Right lobe of liver (tissue), 6 donors: ENCODE measurements around the gene ADORA1. TPM values are rescaled to one million over a fixed set of nuclear protein-coding genes. Genes with fewer than 3 reads are reported as not detected.

Experiments
- ATAC-seq, 4 donors: fragments of 200-7000 bp; cut with Tn5 transposase; one replicate each; pipeline ENCODE4 v1.9.1; 2020; ENCODE audit warnings: mild to moderate bottlenecking in 4 of 4, moderate library complexity in 4 of 4
- DNase-seq, 3 donors: peaks; one replicate each; pipeline ENCODE4 v3.0.0-alpha.2; 2020
- H3K27ac ChIP-seq, 3 donors: fragments of 200-600 bp; one replicate each; pipeline ENCODE4 v1.8.0; 2022
- H3K27me3 ChIP-seq, 2 donors: fragments of 200-600 bp; one replicate each; pipeline ENCODE4 v1.8.0; 2022
- H3K36me3 ChIP-seq, 4 donors: fragments of 200-600 bp; sonication (generic) in 1 of 4; one replicate each; pipeline versions ENCODE4 v1.5.1 to v1.8.0; 2017 to 2022; ENCODE audit warnings: control low read depth in 1 of 4
- H3K4me1 ChIP-seq, 4 donors: fragments of 200-600 bp; sonication (generic) in 1 of 4; one replicate each; pipeline versions ENCODE4 v1.5.1 to v1.8.0; 2017 to 2022; ENCODE audit warnings: control low read depth in 1 of 4
- H3K4me3 ChIP-seq, 3 donors: fragments of 200-600 bp; one replicate each; pipeline ENCODE4 v1.8.0; 2022
- H3K9me3 ChIP-seq, 4 donors: fragments of 200-600 bp; sonication (generic) in 1 of 4; one replicate each; pipeline versions ENCODE4 v1.5.1 to v1.8.0; 2017 to 2022; ENCODE audit warnings: control low read depth in 1 of 4
- POLR2A ChIP-seq: fragments of 450-650 bp; IDR thresholded peaks from one replicate; pipeline ENCODE4 v1.6.1; 2017; ENCODE audit warnings: antibody characterized with exemption, mild to moderate bottlenecking
- WGBS: methylation state at CpG from one replicate; pipeline ENCODE4 v1.1.6; 2018; ENCODE audit warnings: low coverage, low lambda C conversion rate; ENCODE audit not compliant: insufficient coverage; ENCODE audit errors: missing lambda C conversion rate; 5-methylcytosine and 5-hydroxymethylcytosine counted together
- intact Hi-C, 2 donors: fragments of 100-400 bp; cut with DNase I; formaldehyde crosslinking; loops; one replicate each; pipeline versions ENCODE4 v1.11.2 to v1.14.1; 2022
- total RNA-seq, 6 experiments: library from RNA; depleted of rRNA in 2 of 6; stranded (reverse); fragments of >200 nt in 2 of 6; fragmentation: NEBNext Ultra II Directional in 3 of 6; extraction: Animal tissue kit (Norgen Biotek cat#: 25700) in 3 of 6; gene quantifications; one replicate each; pipeline versions ENCODE4 v1.1.0 to v1.2.4, GENCODE V29; 2016 to 2023
- TF ChIP-seq, protein P1 (sequence below), 4 donors: fragments of 200-600 bp in 3 of 4; fragments of 450-650 bp in 1 of 4; IDR thresholded peaks; one replicate each; pipeline versions ENCODE4 v1.5.1 to v1.8.0; 2016 to 2022; ENCODE audit warnings: antibody characterized with exemption in 4 of 4, mild to moderate bottlenecking in 2 of 4
- donor health status: DM: no; HTN: yes; CAD: no.
- donor health status: DM: no; HTN: no; CAD: no.
- donor health status: DM: no; HTN: no; CAD: no.
- donor health status: DM: no; HTN: yes; CAD: no.
- donor health status: DM: no; HTN: yes; CAD: no.

The ADORA1 gene
- total RNA-seq, 6 experiments from 2014 or later: 0.31 to 0.78 (median 0.39) TPM; not detected in 1

DNA sequence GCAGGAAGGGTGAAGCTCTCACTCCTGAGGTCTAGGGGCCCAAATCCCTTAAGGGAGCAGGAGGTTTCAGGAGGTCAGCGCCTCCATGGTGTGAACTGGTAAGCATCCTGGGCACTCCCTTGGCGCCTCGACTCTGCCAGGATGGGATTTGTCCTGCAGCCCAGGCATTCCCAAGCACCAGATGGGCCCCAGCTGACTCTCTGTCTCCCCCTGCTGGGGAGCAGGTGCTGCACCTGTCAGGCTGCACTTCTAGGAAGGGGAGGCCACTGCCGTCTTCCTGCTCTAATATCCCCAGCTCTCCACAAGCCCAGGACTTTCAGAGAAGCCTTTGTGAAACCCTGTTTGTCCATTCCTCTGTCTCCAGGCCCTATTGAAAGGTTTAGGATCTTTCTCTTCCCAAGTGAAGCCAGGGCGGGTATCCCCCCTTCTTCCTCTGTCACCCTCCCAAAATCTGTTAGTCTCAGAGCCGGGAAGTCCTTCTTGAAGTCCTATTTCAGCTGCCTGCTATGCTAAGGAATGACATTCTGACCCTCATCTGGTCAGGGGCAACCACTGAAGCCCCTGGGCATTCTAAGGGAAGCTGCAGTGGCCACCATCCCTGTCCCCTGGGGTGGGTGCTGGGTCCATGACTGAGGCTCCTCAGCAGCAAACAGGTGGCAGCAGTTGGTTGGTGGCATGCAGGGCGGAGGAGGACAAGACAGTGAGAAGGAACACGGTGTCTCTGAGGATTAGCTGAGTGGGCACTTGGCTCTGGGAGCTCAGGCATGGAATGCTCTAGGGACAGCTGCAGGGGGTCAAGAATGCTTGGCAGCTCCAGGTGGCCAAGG is 44.9 kb downstream of the ADORA1 start:
- H3K9me3 ChIP-seq: no peaks in the 10 kb centered on the region
- DNase-seq (peak; percentile 72 to 79 (median 74)), ATAC-seq (peak; percentile 69 to 86 (median 78))
- 68% methylated on average over 2 of the region's 8 CpGs for WGBS
- no peaks in the 10 kb centered on the region for H3K27me3 ChIP-seq
- no peak overlapping the region for H3K4me3 ChIP-seq
- no peaks in the 10 kb centered on the region for H3K4me1 ChIP-seq
- intact Hi-C loops: no loop called here
- TF ChIP-seq, protein P1, sequence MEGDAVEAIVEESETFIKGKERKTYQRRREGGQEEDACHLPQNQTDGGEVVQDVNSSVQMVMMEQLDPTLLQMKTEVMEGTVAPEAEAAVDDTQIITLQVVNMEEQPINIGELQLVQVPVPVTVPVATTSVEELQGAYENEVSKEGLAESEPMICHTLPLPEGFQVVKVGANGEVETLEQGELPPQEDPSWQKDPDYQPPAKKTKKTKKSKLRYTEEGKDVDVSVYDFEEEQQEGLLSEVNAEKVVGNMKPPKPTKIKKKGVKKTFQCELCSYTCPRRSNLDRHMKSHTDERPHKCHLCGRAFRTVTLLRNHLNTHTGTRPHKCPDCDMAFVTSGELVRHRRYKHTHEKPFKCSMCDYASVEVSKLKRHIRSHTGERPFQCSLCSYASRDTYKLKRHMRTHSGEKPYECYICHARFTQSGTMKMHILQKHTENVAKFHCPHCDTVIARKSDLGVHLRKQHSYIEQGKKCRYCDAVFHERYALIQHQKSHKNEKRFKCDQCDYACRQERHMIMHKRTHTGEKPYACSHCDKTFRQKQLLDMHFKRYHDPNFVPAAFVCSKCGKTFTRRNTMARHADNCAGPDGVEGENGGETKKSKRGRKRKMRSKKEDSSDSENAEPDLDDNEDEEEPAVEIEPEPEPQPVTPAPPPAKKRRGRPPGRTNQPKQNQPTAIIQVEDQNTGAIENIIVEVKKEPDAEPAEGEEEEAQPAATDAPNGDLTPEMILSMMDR (IDR thresholded peaks at IDR 0.05): peak; percentile 83 to 95 (median 86)
- TF ChIP-seq POLR2A: no peak
- H3K27ac ChIP-seq: no peak overlapping the region
- no peaks in the 10 kb centered on the region for H3K36me3 ChIP-seq

DNA sequence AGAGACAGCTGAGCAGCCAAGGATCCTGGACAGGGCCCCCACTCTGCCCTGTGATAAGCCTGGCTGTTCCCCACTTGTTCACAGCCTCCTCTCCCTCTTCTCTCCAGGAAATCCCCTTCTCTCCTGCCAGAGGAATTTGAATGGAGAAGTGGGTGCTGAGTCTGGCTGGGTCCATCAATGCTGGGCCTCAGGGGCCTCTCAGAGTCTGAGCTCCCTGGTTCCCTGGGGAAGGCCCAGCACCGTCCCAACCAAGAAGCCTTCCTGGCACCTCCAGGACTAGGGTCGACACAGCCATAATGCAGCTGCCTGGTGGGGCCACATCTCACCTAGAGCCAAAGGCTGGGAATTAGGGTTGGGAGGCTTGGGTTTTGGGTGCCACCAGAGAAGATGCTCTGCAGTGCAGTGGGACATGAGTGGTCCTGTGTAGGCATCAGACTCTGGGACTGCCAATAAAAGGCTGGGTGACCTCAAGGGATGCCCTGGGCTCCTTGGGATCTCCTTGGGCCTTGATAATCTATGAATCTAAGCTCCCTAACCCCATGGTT is 45.6 kb downstream of the ADORA1 start:
- intact Hi-C loops: no loop called here
- no CpG with 5 or more reads among the region's 2 CpGs for WGBS
- Histone ChIP-seq H3K4me1 (no peaks in the 10 kb centered on the region), H3K4me3 (no peak overlapping the region), H3K36me3 (no peaks in the 10 kb centered on the region), H3K9me3 (no peaks in the 10 kb centered on the region), H3K27ac (no peak overlapping the region), H3K27me3 (no peaks in the 10 kb centered on the region)
- no peak for ATAC-seq
- DNase-seq: no peak
- TF ChIP-seq POLR2A: no peak
- TF ChIP-seq, protein P1 (IDR thresholded peaks at IDR 0.05): no peak

DNA sequence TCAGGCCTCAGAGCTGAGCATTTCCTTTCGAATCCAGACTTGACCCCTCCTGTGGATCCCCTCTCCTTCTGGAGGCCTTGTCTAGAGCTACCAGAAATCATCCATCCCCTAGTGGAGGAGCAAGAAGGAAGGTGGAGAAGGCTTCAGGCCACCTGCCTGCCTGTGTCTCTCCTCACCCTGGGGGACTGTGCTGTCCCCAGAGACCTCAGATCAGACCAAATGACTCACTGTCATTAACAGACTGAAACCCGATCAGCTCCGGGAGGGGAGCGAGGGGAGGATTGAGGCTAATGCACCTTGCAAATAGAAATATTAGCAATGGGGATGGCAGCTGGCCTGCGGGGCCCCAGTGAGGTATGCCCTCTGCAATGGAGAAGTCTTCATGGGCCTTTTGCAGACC is 46.0 kb downstream of the ADORA1 start:
- Histone ChIP-seq H3K4me3 (no peak overlapping the region), H3K27ac (no peak overlapping the region), H3K27me3 (no peaks in the 10 kb centered on the region), H3K36me3 (no peaks in the 10 kb centered on the region), H3K4me1 (no peaks in the 10 kb centered on the region), H3K9me3 (no peaks in the 10 kb centered on the region)
- ATAC-seq: no peak
- intact Hi-C loops: no loop called here
- TF ChIP-seq, protein P1 (IDR thresholded peaks at IDR 0.05): no peak
- no peak for TF ChIP-seq POLR2A
- 71% methylated on average over 4 of the region's 5 CpGs for whole genome bisulfite sequencing
- no peak for DNase-seq

GRCh38 chr1:203174324-203174985 is 46.9 kb downstream of the ADORA1 start:
- Histone ChIP-seq H3K9me3 (no peaks in the 10 kb centered on the region), H3K36me3 (no peaks in the 10 kb centered on the region), H3K27me3 (no peaks in the 10 kb centered on the region), H3K4me1 (no peaks in the 10 kb centered on the region), H3K4me3 (no peak overlapping the region), H3K27ac (no peak overlapping the region)
- ATAC-seq (no peak), DNase-seq (no peak)
- TF ChIP-seq, protein P1 (IDR thresholded peaks at IDR 0.05): no peak
- no peak for TF ChIP-seq POLR2A
- 81% methylated on average over 3 of the region's 12 CpGs for WGBS
- intact Hi-C loops: no loop called here
